ENCODE measurements around the gene GSE1.

Gene GSE1

DNA sequence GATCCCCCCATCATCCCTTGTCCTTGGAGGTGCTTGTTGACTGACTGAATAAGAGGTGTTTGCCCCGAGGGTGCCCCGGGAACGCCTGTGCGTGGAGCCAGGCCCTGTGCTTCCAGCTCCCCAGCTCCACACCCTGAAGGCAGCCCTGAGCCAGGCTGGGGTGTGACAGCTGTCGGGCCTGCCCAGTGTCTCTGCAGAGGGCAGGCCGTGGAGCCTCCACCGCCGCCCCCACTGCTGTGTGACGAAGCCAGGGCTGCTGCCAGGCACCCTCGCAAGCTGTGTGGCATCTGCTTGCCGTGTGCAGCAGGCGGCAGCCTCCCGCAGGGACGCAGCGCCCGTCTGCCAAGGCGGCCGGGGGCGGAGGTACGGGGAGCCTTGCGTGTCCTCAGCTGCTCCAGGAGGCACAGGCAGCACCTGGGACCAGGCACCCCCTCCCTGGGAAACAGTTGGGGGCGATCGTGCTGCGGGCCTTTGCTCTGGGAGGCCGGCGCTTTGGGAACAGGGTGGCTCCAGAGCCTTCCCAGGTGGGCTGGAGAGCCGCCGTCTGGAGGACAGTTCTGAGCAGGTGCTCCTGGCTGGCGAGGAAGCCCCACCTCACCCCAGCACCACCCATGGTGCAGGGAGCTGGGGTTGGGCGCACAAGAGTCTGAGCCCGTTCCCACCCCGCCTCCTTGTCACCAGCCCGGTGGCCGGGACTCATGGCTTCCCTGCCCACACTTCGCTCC is 26.6 kb downstream of the GSE1 start:
- Histone ChIP-seq H4K20me1 (peaks cover 98 to 100% (median 99%) of the 10 kb centered on the region in 11 experiments), H3K4me2 (peak overlapping the region in 4 of 11 experiments; percentile 7 to 15 (median 11); a peak in 3 of 22 replicates), H3K27me3 (no peaks in the 10 kb centered on the region), H3K36me3 (peaks cover 0 to 71% (median 50%) of the 10 kb centered on the region in 11 experiments; a peak in 18 of 22 replicates), H3K9ac (0 out of 22 replicates have a peak overlapping the region, but pooled peaks of 1 of the 11 experiments have one; percentile 9), H3K4me1 (peaks cover 37 to 94% (median 83%) of the 10 kb centered on the region in 10 experiments), H3K9me3 (replicated peaks in 1 of 11) (no peaks in the 10 kb centered on the region), H3K4me3 (no peak overlapping the region), H3K27ac (no peak overlapping the region)
- TF ChIP-seq Cebpa-rat (IDR thresholded peaks at IDR 0.05), result no peak

DNA sequence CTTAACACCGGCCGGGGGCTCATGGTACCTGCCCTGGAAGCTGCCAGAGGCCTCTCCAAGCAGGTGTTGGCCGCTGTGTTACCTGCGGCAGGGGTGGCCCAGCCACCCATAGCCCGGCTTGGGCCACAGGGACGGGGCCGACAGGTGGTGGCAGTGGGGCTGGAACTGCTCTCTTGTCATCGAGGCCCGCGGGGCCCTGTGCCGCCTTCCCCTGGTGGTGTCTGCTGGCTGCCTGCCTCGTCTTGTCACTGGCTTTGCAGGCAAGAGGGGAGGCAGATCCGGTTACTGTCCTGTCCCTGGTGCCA is 27.1 kb downstream of the GSE1 start:
- H3K4me3 ChIP-seq, result no peak overlapping the region
- no peak for TF ChIP-seq Cebpa-rat (IDR thresholded peaks at IDR 0.05)
- H3K9ac ChIP-seq, result no peak overlapping the region
- peaks cover 42 to 94% (median 86%) of the 10 kb centered on the region in 10 experiments for H3K4me1 ChIP-seq
- no peaks in the 10 kb centered on the region for H3K27me3 ChIP-seq
- H3K36me3 ChIP-seq, result peaks cover 0 to 66% (median 46%) of the 10 kb centered on the region in 11 experiments; a peak in 18 of 22 replicates
- H3K9me3 ChIP-seq (replicated peaks in 1 of 11), result no peaks in the 10 kb centered on the region
- H3K27ac ChIP-seq, result no peak overlapping the region
- H3K4me2 ChIP-seq, result no peak overlapping the region
- peaks cover 98 to 100% (median 99%) of the 10 kb centered on the region in 11 experiments for H4K20me1 ChIP-seq

DNA sequence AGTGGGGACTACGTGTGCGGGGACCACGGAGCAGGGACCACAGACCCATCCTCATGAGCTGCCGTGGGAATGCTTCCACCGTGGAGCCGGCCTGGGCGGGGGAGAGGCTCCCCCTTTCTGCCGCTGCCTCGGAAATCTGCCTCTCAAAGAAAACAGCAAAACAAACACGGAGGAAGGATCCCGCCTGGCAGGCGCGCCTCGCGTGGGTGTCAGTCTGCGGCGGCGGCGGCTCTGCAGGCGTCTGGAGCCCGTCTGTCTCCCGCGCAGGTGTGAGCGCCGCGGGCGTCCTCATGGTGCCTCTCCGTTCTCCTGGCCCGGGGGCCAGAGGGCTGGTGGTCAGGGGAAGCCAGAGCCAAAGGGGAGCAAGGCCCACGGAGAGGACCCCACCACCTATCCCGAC is 27.5 kb downstream of the GSE1 start:
- H3K9ac ChIP-seq, result no peak overlapping the region
- H3K4me2 ChIP-seq, result peak overlapping the region in 1 of 11 experiments; percentile 84; a peak in 2 of 22 replicates
- no peak overlapping the region for H3K4me3 ChIP-seq
- peaks cover 45 to 94% (median 86%) of the 10 kb centered on the region in 10 experiments for H3K4me1 ChIP-seq
- no peak overlapping the region for H3K27ac ChIP-seq
- peaks cover 98 to 100% (median 99%) of the 10 kb centered on the region in 11 experiments for H4K20me1 ChIP-seq
- TF ChIP-seq Cebpa-rat (IDR thresholded peaks at IDR 0.05), result no peak
- no peaks in the 10 kb centered on the region; a peak in 1 of 22 replicates for H3K27me3 ChIP-seq
- peaks cover 0 to 62% (median 43%) of the 10 kb centered on the region in 11 experiments; a peak in 18 of 22 replicates for H3K36me3 ChIP-seq
- H3K9me3 ChIP-seq (replicated peaks in 1 of 11), result no peaks in the 10 kb centered on the region

- Histone ChIP-seq H3K9me3 (replicated peaks in 1 of 11) (no peaks in the 10 kb centered on the region), H3K27ac (no peak overlapping the region), H3K36me3 (peaks cover 0 to 55% (median 35%) of the 10 kb centered on the region in 11 experiments; a peak in 17 of 22 replicates), H3K4me3 (no peak overlapping the region), H3K4me1 (peaks cover 47 to 94% (median 86%) of the 10 kb centered on the region in 10 experiments), H4K20me1 (peaks cover 98 to 100% (median 99%) of the 10 kb centered on the region in 11 experiments), H3K27me3 (peaks cover 0 to 3% (median 0%) of the 10 kb centered on the region in 11 experiments; a peak in 1 of 22 replicates), H3K9ac (no peak overlapping the region; a peak in 1 of 22 replicates), H3K4me2 (peak overlapping the region in 9 of 11 experiments; percentile 18 to 96 (median 71); a peak in 14 of 22 replicates)
- no peak for TF ChIP-seq Cebpa-rat (IDR thresholded peaks at IDR 0.05)
Observed at GRCh38 chr16:85641305-85641704, 28.2 kb downstream of the GSE1 start.

- no peak overlapping the region for H3K27ac ChIP-seq
- peaks cover 0 to 7% (median 0%) of the 10 kb centered on the region in 11 experiments; a peak in 3 of 22 replicates for H3K27me3 ChIP-seq
- no peak overlapping the region for H3K4me3 ChIP-seq
- peak overlapping the region in 10 of 11 experiments; percentile 18 to 96 (median 61); a peak in 14 of 22 replicates for H3K4me2 ChIP-seq
- H3K36me3 ChIP-seq, result peaks cover 0 to 51% (median 31%) of the 10 kb centered on the region in 11 experiments; a peak in 16 of 22 replicates
- peaks cover 98 to 100% (median 99%) of the 10 kb centered on the region in 11 experiments for H4K20me1 ChIP-seq
- H3K4me1 ChIP-seq, result peaks cover 47 to 94% (median 86%) of the 10 kb centered on the region in 10 experiments
- H3K9me3 ChIP-seq (replicated peaks in 1 of 11), result no peaks in the 10 kb centered on the region
- TF ChIP-seq Cebpa-rat (IDR thresholded peaks at IDR 0.05), result no peak
- no peak overlapping the region; a peak in 1 of 22 replicates for H3K9ac ChIP-seq
Observed at GRCh38 chr16:85641776-85642176, 28.7 kb downstream of the GSE1 start.

DNA sequence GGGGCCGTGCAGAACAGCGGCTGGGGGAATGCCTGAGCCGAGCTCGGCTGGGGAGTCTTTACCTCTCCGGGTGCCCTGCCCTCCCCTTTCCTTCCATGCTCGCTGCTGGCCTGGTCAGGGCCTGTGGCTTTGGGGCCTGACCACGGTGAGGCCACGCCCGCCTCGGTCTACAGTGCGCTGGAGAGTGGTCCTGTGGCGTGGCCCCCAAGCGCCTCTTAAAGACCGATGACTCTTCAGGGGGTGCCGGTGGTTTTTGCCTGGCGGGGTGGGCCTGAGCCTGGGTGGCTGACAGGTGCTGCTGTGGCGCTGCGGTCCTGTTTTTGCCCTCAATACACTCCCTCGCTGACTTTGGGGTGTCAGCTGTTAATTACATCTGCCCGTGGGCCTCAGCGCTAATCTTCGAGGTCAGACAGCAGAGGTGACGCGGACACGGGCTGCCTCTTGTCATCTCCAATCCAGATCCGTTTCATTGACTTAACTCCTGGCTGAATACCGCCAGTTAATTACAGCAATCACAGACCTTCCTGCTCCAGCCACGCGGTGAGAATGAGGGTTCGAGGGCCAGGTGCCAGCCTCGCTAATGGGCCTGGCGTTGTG is 29.7 kb downstream of the GSE1 start:
- Histone ChIP-seq H3K9ac (peak overlapping the region in 1 of 11 experiments; percentile 18; a peak in 1 of 22 replicates), H3K27me3 (peaks cover 0 to 18% (median 0%) of the 10 kb centered on the region in 11 experiments; a peak in 6 of 22 replicates), H3K4me1 (peaks cover 47 to 94% (median 86%) of the 10 kb centered on the region in 10 experiments), H3K36me3 (peaks cover 0 to 42% (median 26%) of the 10 kb centered on the region in 11 experiments; a peak in 16 of 22 replicates), H4K20me1 (peaks cover 98 to 100% (median 99%) of the 10 kb centered on the region in 11 experiments), H3K4me3 (no peak overlapping the region), H3K27ac (no peak overlapping the region), H3K4me2 (peak overlapping the region; percentile 12 to 99 (median 76); a peak in 20 of 22 replicates), H3K9me3 (replicated peaks in 1 of 11) (no peaks in the 10 kb centered on the region)
- no peak for TF ChIP-seq Cebpa-rat (IDR thresholded peaks at IDR 0.05)

DNA sequence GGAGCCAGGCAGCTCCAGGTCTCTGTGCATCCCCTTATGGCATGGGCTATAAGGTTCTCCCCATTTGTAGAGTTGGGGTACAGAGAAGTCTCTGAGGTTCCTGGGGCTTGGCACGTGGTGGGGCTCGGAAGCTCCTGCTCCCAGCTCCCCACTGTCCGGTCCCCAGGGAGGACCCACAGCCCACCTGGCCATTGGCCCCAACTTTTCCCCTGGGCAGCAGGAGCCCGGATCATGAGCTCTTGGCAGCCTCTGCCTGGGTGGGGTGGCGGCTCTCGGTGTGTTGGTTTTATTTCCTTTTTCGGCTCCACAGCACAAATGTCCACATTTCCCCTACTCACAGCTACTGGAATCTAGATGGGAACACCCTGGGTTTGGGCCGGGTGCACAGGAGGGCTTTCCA is 30.5 kb downstream of the GSE1 start:
- H3K9ac ChIP-seq, result peak overlapping the region in 1 of 11 experiments; percentile 20; a peak in 1 of 22 replicates
- no peak for TF ChIP-seq Cebpa-rat (IDR thresholded peaks at IDR 0.05)
- peaks cover 0 to 38% (median 26%) of the 10 kb centered on the region in 11 experiments; a peak in 16 of 22 replicates for H3K36me3 ChIP-seq
- H3K27ac ChIP-seq, result no peak overlapping the region
- H3K9me3 ChIP-seq (replicated peaks in 1 of 11), result no peaks in the 10 kb centered on the region
- H3K4me2 ChIP-seq, result peak overlapping the region; percentile 12 to 99 (median 81); a peak in 20 of 22 replicates
- H3K4me3 ChIP-seq, result no peak overlapping the region
- peaks cover 100% of the 10 kb centered on the region in 11 experiments for H4K20me1 ChIP-seq
- H3K4me1 ChIP-seq, result peaks cover 55 to 96% (median 88%) of the 10 kb centered on the region in 10 experiments
- peaks cover 0 to 26% (median 0%) of the 10 kb centered on the region in 11 experiments; a peak in 7 of 22 replicates for H3K27me3 ChIP-seq

GRCh38 chr16:85644093-85644712 is 31.1 kb downstream of the GSE1 start:
- no peak overlapping the region for H3K27ac ChIP-seq
- peaks cover 0 to 38% (median 26%) of the 10 kb centered on the region in 11 experiments; a peak in 16 of 22 replicates for H3K36me3 ChIP-seq
- peaks cover 100% of the 10 kb centered on the region in 11 experiments for H4K20me1 ChIP-seq
- no peak for TF ChIP-seq Cebpa-rat (IDR thresholded peaks at IDR 0.05)
- no peak overlapping the region for H3K4me3 ChIP-seq
- peaks cover 61 to 96% (median 88%) of the 10 kb centered on the region in 10 experiments for H3K4me1 ChIP-seq
- no peak overlapping the region for H3K9ac ChIP-seq
- peak overlapping the region; percentile 71 to 99 (median 90); a peak in 21 of 22 replicates for H3K4me2 ChIP-seq
- peaks cover 0 to 32% (median 0%) of the 10 kb centered on the region in 11 experiments; a peak in 8 of 22 replicates for H3K27me3 ChIP-seq
- no peaks in the 10 kb centered on the region for H3K9me3 ChIP-seq (replicated peaks in 1 of 11)

Data from BLaER1 treated with 17β-estradiol and CSF1 and Interleukin-3, amounts not matched to agents 10 nM and 100 nM (cell line).